ENCODE measurements around the gene ZMYM2.

Gene ZMYM2

GRCh38 chr13:20127262-20127561 lies 168.7 kb downstream of the ZMYM2 start:
- no peak for TF ChIP-seq SIN3A (IDR thresholded peaks at IDR 0.05; ENCODE audit: borderline replicate concordance, insufficient read depth, low read length)

- TF ChIP-seq TAF1 (IDR thresholded peaks at IDR 0.05; ENCODE audit: borderline replicate concordance, insufficient read depth, low read length) (no peak), FOXP2 (optimal IDR thresholded peaks at IDR 0.05; ENCODE audit: borderline replicate concordance, extremely low read depth, extremely low read length, insufficient read depth) (peak; percentile 46)
Measured at GRCh38 chr13:20127562-20128458, 169.3 kb downstream of the ZMYM2 start.

- TF ChIP-seq REST (IDR thresholded peaks at IDR 0.05; ENCODE audit: insufficient read depth in 1 of 2, low read depth in 2 of 2, low read length in 2 of 2) (no peak), SIN3A (IDR thresholded peaks at IDR 0.05; ENCODE audit: borderline replicate concordance, insufficient read depth, low read length) (no peak), POLR2AphosphoS5 (IDR thresholded peaks at IDR 0.05; ENCODE audit: low read depth, low read length) (no peak), TAF1 (IDR thresholded peaks at IDR 0.05; ENCODE audit: borderline replicate concordance, insufficient read depth, low read length) (no peak), FOXP2 (optimal IDR thresholded peaks at IDR 0.05; ENCODE audit: borderline replicate concordance, extremely low read depth, extremely low read length, insufficient read depth) (no peak)
Measured at GRCh38 chr13:20128459-20128931, 170.0 kb downstream of the ZMYM2 start.

- TF ChIP-seq TAF1 (IDR thresholded peaks at IDR 0.05; ENCODE audit: borderline replicate concordance, insufficient read depth, low read length) = no peak
- TF ChIP-seq POLR2AphosphoS5 (IDR thresholded peaks at IDR 0.05; ENCODE audit: low read depth, low read length) = no peak
- no peak for TF ChIP-seq FOXP2 (optimal IDR thresholded peaks at IDR 0.05; ENCODE audit: borderline replicate concordance, extremely low read depth, extremely low read length, insufficient read depth)
- no peak for TF ChIP-seq REST (IDR thresholded peaks at IDR 0.05; ENCODE audit: insufficient read depth in 1 of 2, low read depth in 2 of 2, low read length in 2 of 2)
- no peak for TF ChIP-seq SIN3A (IDR thresholded peaks at IDR 0.05; ENCODE audit: borderline replicate concordance, insufficient read depth, low read length)
Measured at GRCh38 chr13:20129076-20129475, 170.5 kb downstream of the ZMYM2 start.

- no peak for TF ChIP-seq REST (IDR thresholded peaks at IDR 0.05; ENCODE audit: insufficient read depth in 1 of 2, low read depth in 2 of 2, low read length in 2 of 2)
Measured at GRCh38 chr13:20130012-20130411, 171.5 kb downstream of the ZMYM2 start.

- no peak for TF ChIP-seq TAF1 (IDR thresholded peaks at IDR 0.05; ENCODE audit: borderline replicate concordance, insufficient read depth, low read length)
- TF ChIP-seq REST (IDR thresholded peaks at IDR 0.05; ENCODE audit: insufficient read depth in 1 of 2, low read depth in 2 of 2, low read length in 2 of 2) = no peak
- TF ChIP-seq POLR2AphosphoS5 (IDR thresholded peaks at IDR 0.05; ENCODE audit: low read depth, low read length) = no peak
Measured at GRCh38 chr13:20130652-20131051, 172.1 kb downstream of the ZMYM2 start.

Measured in PFSK-1 (cell line).